ENCODE results near the gene GIT1. TPM values are rescaled to one million over a fixed set of nuclear protein-coding genes. Genes with fewer than 3 reads are reported as not detected.

GIT1 gene
- total and polyA plus RNA-seq, 3 donors from 2014 or later: 156 to 220 (median 169) TPM

DNA sequence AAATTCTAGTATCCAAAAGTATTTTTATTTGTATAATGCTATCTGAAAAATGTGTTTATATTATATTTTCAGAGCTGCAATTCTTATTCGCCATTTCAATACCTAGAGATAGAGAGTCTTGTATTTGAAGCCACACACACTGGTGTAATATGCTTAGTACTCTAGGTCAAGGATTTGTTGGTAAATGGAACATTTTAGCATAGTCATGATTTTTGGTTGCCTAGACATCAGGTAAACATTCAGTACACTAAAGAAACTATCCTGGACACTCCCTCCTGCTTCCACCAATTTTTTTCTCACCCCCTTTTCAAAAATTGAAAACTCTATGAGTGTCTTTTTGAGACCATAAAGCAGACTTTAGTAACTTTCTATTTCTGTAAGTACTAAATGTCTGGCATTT, 43.4 kb downstream of the GIT1 start:
- DNase-seq: no peak
- Histone ChIP-seq H3K27me3 (no peaks in the 10 kb centered on the region), H3K27ac (no peak overlapping the region), H3K9me3 (no peaks in the 10 kb centered on the region), H3K4me1 (no peaks in the 10 kb centered on the region), H3K4me3 (no peak overlapping the region), H3K36me3 (ENCODE audit: low read depth, missing control alignments) (no peaks in the 10 kb centered on the region)
- intact Hi-C loops (cut with DNase I; ENCODE audit: low total_unique reads): no loop called here
- 75 to 85% methylated on average over 1 of the region's 1 CpG for WGBS, 2 donors
- TF ChIP-seq, protein P1, sequence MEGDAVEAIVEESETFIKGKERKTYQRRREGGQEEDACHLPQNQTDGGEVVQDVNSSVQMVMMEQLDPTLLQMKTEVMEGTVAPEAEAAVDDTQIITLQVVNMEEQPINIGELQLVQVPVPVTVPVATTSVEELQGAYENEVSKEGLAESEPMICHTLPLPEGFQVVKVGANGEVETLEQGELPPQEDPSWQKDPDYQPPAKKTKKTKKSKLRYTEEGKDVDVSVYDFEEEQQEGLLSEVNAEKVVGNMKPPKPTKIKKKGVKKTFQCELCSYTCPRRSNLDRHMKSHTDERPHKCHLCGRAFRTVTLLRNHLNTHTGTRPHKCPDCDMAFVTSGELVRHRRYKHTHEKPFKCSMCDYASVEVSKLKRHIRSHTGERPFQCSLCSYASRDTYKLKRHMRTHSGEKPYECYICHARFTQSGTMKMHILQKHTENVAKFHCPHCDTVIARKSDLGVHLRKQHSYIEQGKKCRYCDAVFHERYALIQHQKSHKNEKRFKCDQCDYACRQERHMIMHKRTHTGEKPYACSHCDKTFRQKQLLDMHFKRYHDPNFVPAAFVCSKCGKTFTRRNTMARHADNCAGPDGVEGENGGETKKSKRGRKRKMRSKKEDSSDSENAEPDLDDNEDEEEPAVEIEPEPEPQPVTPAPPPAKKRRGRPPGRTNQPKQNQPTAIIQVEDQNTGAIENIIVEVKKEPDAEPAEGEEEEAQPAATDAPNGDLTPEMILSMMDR (IDR thresholded peaks at IDR 0.05): no peak
- TF ChIP-seq POLR2A (IDR thresholded peaks at IDR 0.05): no peak

DNA sequence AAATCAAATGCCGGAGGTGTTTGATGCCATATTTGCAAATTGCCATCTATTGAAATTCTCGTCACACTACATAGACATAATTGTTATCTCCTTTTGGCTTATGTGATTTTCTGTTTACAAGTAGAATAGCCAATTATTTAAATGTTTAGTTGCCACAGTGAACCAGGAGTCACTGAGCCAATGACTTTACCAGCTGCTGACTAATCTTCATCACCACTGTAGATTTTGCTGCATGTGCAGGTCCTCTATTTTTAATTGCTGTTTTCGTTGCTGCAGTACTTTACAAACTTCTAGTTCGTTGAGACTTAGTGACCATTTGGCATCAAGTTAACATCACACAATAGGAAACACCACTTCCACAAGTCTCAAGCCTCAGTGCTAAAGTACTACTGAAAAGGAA, 45.4 kb downstream of the GIT1 start:
- intact Hi-C loops (cut with DNase I; ENCODE audit: low total_unique reads): no loop called here
- no peaks in the 10 kb centered on the region for H3K9me3 ChIP-seq
- no peaks in the 10 kb centered on the region for H3K27me3 ChIP-seq
- 80 to 88% methylated on average over 4 of the region's 4 CpGs for WGBS, 2 donors
- H3K36me3 ChIP-seq (ENCODE audit: low read depth, missing control alignments): no peaks in the 10 kb centered on the region
- TF ChIP-seq POLR2A (IDR thresholded peaks at IDR 0.05): no peak
- TF ChIP-seq, protein P1 (IDR thresholded peaks at IDR 0.05): no peak
- no peak for DNase-seq
- no peaks in the 10 kb centered on the region for H3K4me1 ChIP-seq
- no peak overlapping the region for H3K27ac ChIP-seq
- H3K4me3 ChIP-seq: no peak overlapping the region

DNA sequence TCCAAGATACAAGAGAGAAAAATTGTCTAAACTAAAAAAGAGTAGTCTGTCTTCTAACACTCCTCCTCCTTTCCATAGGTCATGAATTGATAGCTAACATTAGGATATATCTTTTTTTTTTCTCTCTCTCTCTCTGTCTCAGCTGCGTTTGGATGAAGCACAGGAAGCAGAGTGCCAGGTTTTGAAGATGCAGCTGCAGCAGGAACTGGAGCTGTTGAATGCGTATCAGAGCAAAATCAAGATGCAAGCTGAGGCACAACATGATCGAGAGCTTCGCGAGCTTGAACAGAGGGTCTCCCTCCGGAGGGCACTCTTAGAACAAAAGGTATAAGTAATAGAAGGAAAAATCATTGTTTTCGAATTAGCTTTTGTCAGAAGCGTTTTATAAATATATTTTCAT, 55.5 kb downstream of the GIT1 start:
- H3K27me3 ChIP-seq: no peaks in the 10 kb centered on the region
- no peaks in the 10 kb centered on the region for H3K4me1 ChIP-seq
- no peaks in the 10 kb centered on the region for H3K36me3 ChIP-seq (ENCODE audit: low read depth, missing control alignments)
- DNase-seq: no peak
- H3K4me3 ChIP-seq: no peak overlapping the region
- H3K9me3 ChIP-seq: no peaks in the 10 kb centered on the region
- WGBS, 2 donors: 86 to 91% methylated on average over 8 of the region's 8 CpGs
- TF ChIP-seq POLR2A (IDR thresholded peaks at IDR 0.05): no peak
- TF ChIP-seq, protein P1 (IDR thresholded peaks at IDR 0.05): no peak
- intact Hi-C loops (cut with DNase I; ENCODE audit: low total_unique reads): no loop called here
- no peak overlapping the region for H3K27ac ChIP-seq

DNA sequence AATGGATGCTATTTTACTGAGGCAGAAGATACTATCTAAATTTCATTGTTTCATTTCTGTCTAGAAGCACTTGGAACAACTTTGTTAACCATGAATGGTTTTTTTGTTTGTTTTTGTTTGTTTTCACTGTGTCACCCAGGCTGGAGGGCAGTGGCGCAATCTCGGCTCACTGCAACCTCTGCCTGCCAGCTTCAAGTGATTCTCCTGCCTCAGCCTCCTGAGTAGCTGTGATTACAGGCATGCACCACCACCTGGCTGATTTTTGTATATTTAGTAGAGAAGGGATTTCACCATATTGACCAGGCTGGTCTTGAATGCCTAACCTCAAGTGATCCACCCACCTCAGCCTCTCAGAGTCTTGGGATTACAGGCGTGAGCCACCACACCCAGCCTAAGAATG, 63.1 kb downstream of the GIT1 start:
- TF ChIP-seq POLR2A (IDR thresholded peaks at IDR 0.05): no peak
- DNase-seq: no peak
- no peaks in the 10 kb centered on the region for H3K9me3 ChIP-seq
- intact Hi-C loops (cut with DNase I; ENCODE audit: low total_unique reads): no loop called here
- H3K27me3 ChIP-seq: no peaks in the 10 kb centered on the region
- H3K4me3 ChIP-seq: no peak overlapping the region
- H3K36me3 ChIP-seq (ENCODE audit: low read depth, missing control alignments): no peaks in the 10 kb centered on the region
- 73 to 86% methylated on average over 3 of the region's 3 CpGs for WGBS, 2 donors
- H3K27ac ChIP-seq: no peak overlapping the region
- H3K4me1 ChIP-seq: no peaks in the 10 kb centered on the region

DNA sequence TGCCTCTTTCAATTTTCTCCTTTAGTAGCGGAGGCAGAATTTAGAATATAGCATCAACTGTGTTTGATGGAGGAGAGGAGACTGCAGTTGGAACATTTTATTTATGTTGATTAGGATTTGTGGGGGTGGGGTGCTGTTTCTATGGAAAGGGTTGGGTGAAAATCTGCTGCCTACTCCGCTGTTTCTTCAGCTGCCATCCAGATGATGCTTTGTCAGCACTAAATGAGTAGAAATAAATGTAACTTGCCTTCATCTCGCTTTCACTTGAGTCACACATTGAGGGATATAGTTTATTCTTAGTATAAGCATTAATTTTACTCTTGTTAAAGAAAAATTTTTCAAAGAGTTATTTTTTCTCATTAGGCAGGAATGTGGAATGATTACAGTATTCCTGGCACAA, 64.8 kb downstream of the GIT1 start:
- H3K4me3 ChIP-seq: no peak overlapping the region
- intact Hi-C loops (cut with DNase I; ENCODE audit: low total_unique reads): no loop called here
- DNase-seq: no peak
- H3K9me3 ChIP-seq: no peaks in the 10 kb centered on the region
- H3K36me3 ChIP-seq (ENCODE audit: low read depth, missing control alignments): no peaks in the 10 kb centered on the region
- H3K27ac ChIP-seq: no peak overlapping the region
- 97% methylated on average over 3 of the region's 3 CpGs for WGBS, 2 donors
- no peaks in the 10 kb centered on the region for H3K4me1 ChIP-seq
- H3K27me3 ChIP-seq: no peaks in the 10 kb centered on the region
- TF ChIP-seq, protein P1 (IDR thresholded peaks at IDR 0.05): no peak
- TF ChIP-seq POLR2A (IDR thresholded peaks at IDR 0.05): no peak

Other genes starting within 250 kb of the GIT1 start
- 100 to 1,000 TPM; 101 to 107 TPM for gene TAOK1, start 199.3 kb downstream of the GIT1 start, total RNA-seq
- 28.4 TPM for gene TAOK1, start 199.3 kb downstream of the GIT1 start, polyA plus RNA-seq (ENCODE audit: insufficient read depth, low read depth, low replicate concordance)
- gene ABHD15, start 22.6 kb downstream of the GIT1 start, total RNA-seq: 1 to 10 TPM; 5.7 to 7.1 TPM
- 4.5 TPM for gene ABHD15, start 22.6 kb downstream of the GIT1 start, polyA plus RNA-seq (ENCODE audit: insufficient read depth, low read depth, low replicate concordance)
- gene TP53I13, start 20.9 kb downstream of the GIT1 start, total RNA-seq: 10 to 100 TPM; 72.3 to 89.6 TPM
- gene TP53I13, start 20.9 kb downstream of the GIT1 start, polyA plus RNA-seq (ENCODE audit: insufficient read depth, low read depth, low replicate concordance): 86.3 TPM
- 10 to 100 TPM; 48.8 to 59.8 TPM for gene ANKRD13B, start 3.5 kb upstream of the GIT1 start, total RNA-seq
- 32.8 TPM for gene ANKRD13B, start 3.5 kb upstream of the GIT1 start, polyA plus RNA-seq (ENCODE audit: insufficient read depth, low read depth, low replicate concordance)
- gene CORO6, start 33.3 kb upstream of the GIT1 start, total RNA-seq: 10 to 100 TPM; 11.7 to 15.5 TPM
- 6.3 TPM for gene CORO6, start 33.3 kb upstream of the GIT1 start, polyA plus RNA-seq (ENCODE audit: insufficient read depth, low read depth, low replicate concordance)

All from testis (tissue), 3 donors.